ENCODE data around the gene DCP1B. TPM values are rescaled to one million over a fixed set of nuclear protein-coding genes. Genes with fewer than 3 reads are reported as not detected.

Gene DCP1B
- 1 to 10 TPM; 4.1 to 7.6 (median 6.0) TPM for total RNA-seq
- long read RNA-seq, partial matches to known transcripts, result 0 of 3 reads
- long read RNA-seq, other reads (novel, unspliced or antisense), result 0 of 3 reads

GRCh38 chr12:2004113-2004929 lies at the start of gene DCP1B:
Gene DCP1B, minus strand, starts transcription at chr12:2004457. Its CDS starts 26 bp downstream, at chr12:2004431.
- WGBS (ENCODE audit: insufficient coverage, low coverage, low lambda C conversion rate, missing lambda C conversion rate), result 6% methylated on average over 28 of the region's 55 CpGs
- TF ChIP-seq POLR2A (IDR thresholded peaks at IDR 0.05) (peak; percentile 73), CTCF (IDR thresholded peaks at IDR 0.05) (no peak)
- Histone ChIP-seq H3K27ac (peak within 1 kb of the TSS; percentile 83 to 86 (median 84)), H3K4me1 (peaks cover 0 to 17% (median 4%) of the 10 kb centered on the region in 4 donors), H3K9me3 (no peaks in the 10 kb centered on the region), H3K27me3 (no peaks in the 10 kb centered on the region), H3K36me3 (no peaks in the 10 kb centered on the region), H3K4me3 (peak within 1 kb of the TSS; percentile 68 to 93 (median 92))
- intact Hi-C loops (cut with DNase I), result no loop called here
- ATAC-seq (peak; percentile 97 to 99 (median 99)), DNase-seq (peak; percentile 97 to 98 (median 98))

- ATAC-seq (no peak), DNase-seq (no peak)
- TF ChIP-seq POLR2A (IDR thresholded peaks at IDR 0.05) (no peak), CTCF (IDR thresholded peaks at IDR 0.05) (no peak)
- no CpG with 5 or more reads among the region's 60 CpGs for WGBS (ENCODE audit: insufficient coverage, low coverage, low lambda C conversion rate, missing lambda C conversion rate)
- Histone ChIP-seq H3K27ac (no peak overlapping the region), H3K9me3 (no peaks in the 10 kb centered on the region), H3K4me3 (peak overlapping the region in 2 of 3 donors; percentile 34 to 35), H3K36me3 (no peaks in the 10 kb centered on the region), H3K27me3 (peaks cover 0 to 7% of the 10 kb centered on the region in 2 donors), H3K4me1 (peaks cover 0 to 8% (median 0%) of the 10 kb centered on the region in 4 donors)
- intact Hi-C loops (cut with DNase I), result loop anchor here in 1 of 2 donors (10.0 kb wide), 1 partner anchor 241 kb away; no protein-coding TSS in a partner anchor
Observed at GRCh38 chr12:2053691-2054090, 49.4 kb upstream of the DCP1B start.

- Histone ChIP-seq H3K36me3 (no peaks in the 10 kb centered on the region), H3K27me3 (peaks cover 0 to 7% of the 10 kb centered on the region in 2 donors), H3K4me3 (peak within 1 kb of the TSS; percentile 34 to 38 (median 35)), H3K27ac (no peak within 1 kb of the TSS), H3K9me3 (no peaks in the 10 kb centered on the region), H3K4me1 (peaks cover 0 to 8% (median 0%) of the 10 kb centered on the region in 4 donors)
- ATAC-seq (peak; percentile 66 to 77 (median 72)), DNase-seq (peak in 1 of 3 donors; percentile 51)
- TF ChIP-seq POLR2A (IDR thresholded peaks at IDR 0.05) (no peak), CTCF (IDR thresholded peaks at IDR 0.05) (peak in 3 of 4 donors; percentile 13 to 27 (median 14))
- intact Hi-C loops (cut with DNase I), result loop anchor here in 1 of 2 donors (10.0 kb wide), 1 partner anchor 242 kb away; no protein-coding TSS in a partner anchor
- WGBS (ENCODE audit: insufficient coverage, low coverage, low lambda C conversion rate, missing lambda C conversion rate), result 1% methylated on average over 24 of the region's 90 CpGs
Observed at GRCh38 chr12:2052826-2053678, 48.8 kb upstream of the DCP1B start, which contains the start of gene CACNA1C. Gene CACNA1C, plus strand, starts transcription at chr12:2052987. Its CDS starts 576 bp downstream, at chr12:2053563.

Data from right lobe of liver (tissue), 6 donors.